ENCODE data around the gene FGF4.

FGF4 gene

GRCh38 chr11:69791276-69792180, 16.4 kb upstream of the FGF4 start:
- Histone ChIP-seq H3K27ac (no peak overlapping the region), H3K9ac (ENCODE audit: insufficient read length) (no peak overlapping the region), H3K4me3 (no peak overlapping the region), H3K36me3 (ENCODE audit: insufficient read depth, low read length) (no peaks in the 10 kb centered on the region), H3K9me3 (ENCODE audit: low read depth, low read length) (no peaks in the 10 kb centered on the region)
- TF ChIP-seq EZH2 (IDR thresholded peaks at IDR 0.05), result no peak
- no peak for TF ChIP-seq FOXP2 (optimal IDR thresholded peaks at IDR 0.05; ENCODE audit: control extremely low read depth, extremely low read length, insufficient read depth)
- no peak for TF ChIP-seq POLR2AphosphoS5 (IDR thresholded peaks at IDR 0.05; ENCODE audit: borderline replicate concordance, low read depth, low read length)
- DNase-seq (ENCODE audit: low read depth, low spot score), result no peak

GRCh38 chr11:69788956-69789355, 13.8 kb upstream of the FGF4 start:
- H3K36me3 ChIP-seq (ENCODE audit: insufficient read depth, low read length), result no peaks in the 10 kb centered on the region
- DNase-seq (ENCODE audit: low read depth, low spot score), result no peak
- TF ChIP-seq EZH2 (IDR thresholded peaks at IDR 0.05), result no peak
- TF ChIP-seq POLR2AphosphoS5 (IDR thresholded peaks at IDR 0.05; ENCODE audit: borderline replicate concordance, low read depth, low read length), result no peak
- no peak for TF ChIP-seq FOXP2 (optimal IDR thresholded peaks at IDR 0.05; ENCODE audit: control extremely low read depth, extremely low read length, insufficient read depth)
- no peak overlapping the region for H3K4me3 ChIP-seq
- H3K9ac ChIP-seq (ENCODE audit: insufficient read length), result no peak overlapping the region
- H3K9me3 ChIP-seq (ENCODE audit: low read depth, low read length), result no peaks in the 10 kb centered on the region
- no peak overlapping the region for H3K27ac ChIP-seq

- H3K9me3 ChIP-seq (ENCODE audit: low read depth, low read length), result no peaks in the 10 kb centered on the region
- no peak overlapping the region for H3K4me3 ChIP-seq
- TF ChIP-seq FOXP2 (optimal IDR thresholded peaks at IDR 0.05; ENCODE audit: control extremely low read depth, extremely low read length, insufficient read depth) (no peak), POLR2AphosphoS5 (IDR thresholded peaks at IDR 0.05; ENCODE audit: borderline replicate concordance, low read depth, low read length) (no peak), EZH2 (IDR thresholded peaks at IDR 0.05) (no peak)
- H3K9ac ChIP-seq (ENCODE audit: insufficient read length), result no peak overlapping the region
- no peaks in the 10 kb centered on the region for H3K36me3 ChIP-seq (ENCODE audit: insufficient read depth, low read length)
- no peak overlapping the region for H3K27ac ChIP-seq
- no peak for DNase-seq (ENCODE audit: low read depth, low spot score)
Measured at GRCh38 chr11:69787906-69788305, 12.8 kb upstream of the FGF4 start.

GRCh38 chr11:69787457-69787856, 12.3 kb upstream of the FGF4 start:
- no peak overlapping the region for H3K4me3 ChIP-seq
- no peak for DNase-seq (ENCODE audit: low read depth, low spot score)
- H3K9me3 ChIP-seq (ENCODE audit: low read depth, low read length), result no peaks in the 10 kb centered on the region
- TF ChIP-seq FOXP2 (optimal IDR thresholded peaks at IDR 0.05; ENCODE audit: control extremely low read depth, extremely low read length, insufficient read depth) (no peak), POLR2AphosphoS5 (IDR thresholded peaks at IDR 0.05; ENCODE audit: borderline replicate concordance, low read depth, low read length) (no peak), EZH2 (IDR thresholded peaks at IDR 0.05) (no peak)
- H3K9ac ChIP-seq (ENCODE audit: insufficient read length), result no peak overlapping the region
- no peaks in the 10 kb centered on the region for H3K36me3 ChIP-seq (ENCODE audit: insufficient read depth, low read length)
- H3K27ac ChIP-seq, result no peak overlapping the region

- no peaks in the 10 kb centered on the region for H3K9me3 ChIP-seq (ENCODE audit: low read depth, low read length)
- TF ChIP-seq POLR2AphosphoS5 (IDR thresholded peaks at IDR 0.05; ENCODE audit: borderline replicate concordance, low read depth, low read length) (no peak), EZH2 (IDR thresholded peaks at IDR 0.05) (no peak), FOXP2 (optimal IDR thresholded peaks at IDR 0.05; ENCODE audit: control extremely low read depth, extremely low read length, insufficient read depth) (no peak)
- H3K36me3 ChIP-seq (ENCODE audit: insufficient read depth, low read length), result no peaks in the 10 kb centered on the region
- no peak overlapping the region for H3K27ac ChIP-seq
- no peak for DNase-seq (ENCODE audit: low read depth, low spot score)
- no peak overlapping the region for H3K9ac ChIP-seq (ENCODE audit: insufficient read length)
- H3K4me3 ChIP-seq, result no peak overlapping the region
Measured at GRCh38 chr11:69781241-69781640, 6.1 kb upstream of the FGF4 start.

- H3K9ac ChIP-seq (ENCODE audit: insufficient read length), result no peak overlapping the region
- H3K27ac ChIP-seq, result no peak overlapping the region
- TF ChIP-seq EZH2 (IDR thresholded peaks at IDR 0.05) (no peak), POLR2AphosphoS5 (IDR thresholded peaks at IDR 0.05; ENCODE audit: borderline replicate concordance, low read depth, low read length) (no peak), FOXP2 (optimal IDR thresholded peaks at IDR 0.05; ENCODE audit: control extremely low read depth, extremely low read length, insufficient read depth) (no peak)
- no peaks in the 10 kb centered on the region for H3K36me3 ChIP-seq (ENCODE audit: insufficient read depth, low read length)
- no peaks in the 10 kb centered on the region for H3K9me3 ChIP-seq (ENCODE audit: low read depth, low read length)
- H3K4me3 ChIP-seq, result no peak overlapping the region
- DNase-seq (ENCODE audit: low read depth, low spot score), result no peak
Measured at GRCh38 chr11:69778373-69778772, 3.2 kb upstream of the FGF4 start.

- Histone ChIP-seq H3K9ac (ENCODE audit: insufficient read length) (no peak overlapping the region), H3K4me3 (no peak overlapping the region), H3K36me3 (ENCODE audit: insufficient read depth, low read length) (no peaks in the 10 kb centered on the region), H3K9me3 (ENCODE audit: low read depth, low read length) (no peaks in the 10 kb centered on the region), H3K27ac (no peak overlapping the region)
- DNase-seq (ENCODE audit: low read depth, low spot score), result no peak
- TF ChIP-seq POLR2AphosphoS5 (IDR thresholded peaks at IDR 0.05; ENCODE audit: borderline replicate concordance, low read depth, low read length) (no peak), EZH2 (IDR thresholded peaks at IDR 0.05) (no peak), FOXP2 (optimal IDR thresholded peaks at IDR 0.05; ENCODE audit: control extremely low read depth, extremely low read length, insufficient read depth) (no peak)
Measured at GRCh38 chr11:69774354-69775162, 583 bp downstream of the FGF4 start.

GRCh38 chr11:69773626-69774353, 1.4 kb downstream of the FGF4 start:
- no peak overlapping the region for H3K9ac ChIP-seq (ENCODE audit: insufficient read length)
- no peak for DNase-seq (ENCODE audit: low read depth, low spot score)
- H3K36me3 ChIP-seq (ENCODE audit: insufficient read depth, low read length), result no peaks in the 10 kb centered on the region
- H3K27ac ChIP-seq, result no peak overlapping the region
- no peak for TF ChIP-seq EZH2 (IDR thresholded peaks at IDR 0.05)
- TF ChIP-seq POLR2AphosphoS5 (IDR thresholded peaks at IDR 0.05; ENCODE audit: borderline replicate concordance, low read depth, low read length), result no peak
- TF ChIP-seq FOXP2 (optimal IDR thresholded peaks at IDR 0.05; ENCODE audit: control extremely low read depth, extremely low read length, insufficient read depth), result no peak
- no peaks in the 10 kb centered on the region for H3K9me3 ChIP-seq (ENCODE audit: low read depth, low read length)
- H3K4me3 ChIP-seq, result no peak overlapping the region
